AG04450 (cell line): Measurements from ENCODE around the gene LYRM2. TPM values are rescaled to one million over a fixed set of nuclear protein-coding genes. Genes with fewer than 3 reads are reported as not detected.
"Not testable (repeated sequence)": the region's sequence is repeated elsewhere in the genome, so short reads cannot be mapped to it uniquely, and the experiment has no call there.

ENCODE experiments used
- CTCF ChIA-PET: fragments of 300-600, 350-600 bp; formaldehyde crosslinking; extraction: SDS; loops from one replicate; lab custom pipeline; 2022; ENCODE audit warnings: antibody characterized with exemption, inconsistent platforms; lab: Charles Lee
- POLR2A ChIA-PET: fragments of 350-600 bp; formaldehyde crosslinking; extraction: SDS; loops from one replicate; lab custom pipeline; 2021; ENCODE audit warnings: antibody characterized with exemption, inconsistent platforms; lab: Yijun Ruan, JAX
- DNase-seq: peaks from one replicate; pipeline ENCODE4 v3.0.0-alpha.2; 2011; ENCODE audit warnings: low read depth, low spot score
- H3K27ac ChIP-seq: one replicate; pipeline ENCODE4 v1.5.1; 2012; ENCODE audit warnings: low read depth, low read length, control low read depth
- H3K27me3 ChIP-seq: one replicate; pipeline ENCODE4 v1.6.0; 2012; ENCODE audit warnings: low read length; ENCODE audit not compliant: control insufficient read depth, insufficient read depth
- H3K4me3 ChIP-seq: 2 replicates; pipeline ENCODE4 v1.5.1; 2011; ENCODE audit warnings: mild to moderate bottlenecking, low read depth, low read length, control low read depth
- H3K9me3 ChIP-seq: 2 replicates; pipeline ENCODE4 v1.5.1; 2012; ENCODE audit warnings: low read length; ENCODE audit not compliant: control insufficient read depth, insufficient read depth
- polyA plus RNA-seq: library from polyadenylated mRNA; depleted of rRNA; stranded (reverse); fragments of >200 nt; gene quantifications from 2 replicates; pipeline ENCODE4 v1.2.3, GENCODE V29; 2011
- TF ChIP-seq, protein P1 (sequence below): IDR thresholded peaks from 2 replicates; pipeline ENCODE4 v1.5.1; 2011; ENCODE audit warnings: low read depth, low read length, control low read depth, inconsistent platforms

The LYRM2 gene
- polyA plus RNA-seq, 1 experiment, result 58.5 TPM

DNA sequence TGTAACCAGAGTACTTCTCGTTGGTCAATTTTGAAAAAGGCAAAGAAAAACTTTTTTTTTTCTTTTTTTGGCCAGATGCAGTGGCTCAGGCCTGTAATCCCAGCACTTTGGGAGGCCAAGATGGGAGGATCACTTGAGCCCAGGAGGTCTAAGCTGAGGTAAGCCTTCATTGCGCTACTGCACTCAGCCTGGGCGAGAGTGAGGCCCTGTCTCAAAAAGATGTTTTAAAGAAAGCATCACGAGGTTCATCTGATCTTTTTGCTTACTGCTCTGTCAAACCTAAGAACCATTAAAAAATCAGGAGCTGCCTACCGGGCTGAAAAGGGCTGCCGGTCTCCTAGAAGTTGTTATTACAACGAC lies 607 bp downstream of the LYRM2 start:
- H3K9me3 ChIP-seq, result no peaks in the 10 kb centered on the region
- no peaks in the 10 kb centered on the region for H3K27me3 ChIP-seq
- ChIA-PET CTCF (interaction anchor here (0.9 to 1.5 kb wide), 2 partner anchors 28 to 266 kb away, joined by 3 to 4 read pairs; no protein-coding TSS in a partner anchor), POLR2A (no interaction called here)
- H3K4me3 ChIP-seq, result peak overlapping the region; percentile 81
- peak overlapping the region; percentile 72 for H3K27ac ChIP-seq
- no peak for DNase-seq
- TF ChIP-seq, protein P1, sequence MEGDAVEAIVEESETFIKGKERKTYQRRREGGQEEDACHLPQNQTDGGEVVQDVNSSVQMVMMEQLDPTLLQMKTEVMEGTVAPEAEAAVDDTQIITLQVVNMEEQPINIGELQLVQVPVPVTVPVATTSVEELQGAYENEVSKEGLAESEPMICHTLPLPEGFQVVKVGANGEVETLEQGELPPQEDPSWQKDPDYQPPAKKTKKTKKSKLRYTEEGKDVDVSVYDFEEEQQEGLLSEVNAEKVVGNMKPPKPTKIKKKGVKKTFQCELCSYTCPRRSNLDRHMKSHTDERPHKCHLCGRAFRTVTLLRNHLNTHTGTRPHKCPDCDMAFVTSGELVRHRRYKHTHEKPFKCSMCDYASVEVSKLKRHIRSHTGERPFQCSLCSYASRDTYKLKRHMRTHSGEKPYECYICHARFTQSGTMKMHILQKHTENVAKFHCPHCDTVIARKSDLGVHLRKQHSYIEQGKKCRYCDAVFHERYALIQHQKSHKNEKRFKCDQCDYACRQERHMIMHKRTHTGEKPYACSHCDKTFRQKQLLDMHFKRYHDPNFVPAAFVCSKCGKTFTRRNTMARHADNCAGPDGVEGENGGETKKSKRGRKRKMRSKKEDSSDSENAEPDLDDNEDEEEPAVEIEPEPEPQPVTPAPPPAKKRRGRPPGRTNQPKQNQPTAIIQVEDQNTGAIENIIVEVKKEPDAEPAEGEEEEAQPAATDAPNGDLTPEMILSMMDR, result no peak

DNA sequence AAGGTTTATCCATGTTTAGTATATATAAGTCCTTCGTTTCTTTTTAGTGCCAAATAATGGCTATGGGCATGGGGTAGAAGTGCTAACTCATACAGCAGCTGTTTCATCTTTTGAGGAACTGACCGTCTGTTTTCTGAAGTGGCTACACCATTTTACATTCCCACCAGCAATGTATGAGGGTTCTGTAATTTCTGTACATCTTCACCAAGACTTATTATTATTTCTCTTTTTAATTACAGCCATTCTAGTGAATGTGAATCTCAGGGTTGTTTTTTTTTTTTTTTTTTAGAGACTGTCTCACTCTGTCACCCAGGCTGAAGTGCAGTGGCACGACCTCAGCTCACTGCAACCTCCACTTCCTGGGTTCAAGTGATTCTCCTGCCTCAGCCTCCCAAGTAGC lies 2.1 kb downstream of the LYRM2 start:
- H3K27me3 ChIP-seq, H3K9me3 ChIP-seq, CTCF ChIA-PET, DNase-seq, H3K4me3 ChIP-seq, H3K27ac ChIP-seq: not testable (repeated sequence)
- POLR2A ChIA-PET, result interaction anchor here (0.7 kb wide), 1 partner anchor 926 kb away, joined by 9 read pairs; no protein-coding TSS in a partner anchor

DNA sequence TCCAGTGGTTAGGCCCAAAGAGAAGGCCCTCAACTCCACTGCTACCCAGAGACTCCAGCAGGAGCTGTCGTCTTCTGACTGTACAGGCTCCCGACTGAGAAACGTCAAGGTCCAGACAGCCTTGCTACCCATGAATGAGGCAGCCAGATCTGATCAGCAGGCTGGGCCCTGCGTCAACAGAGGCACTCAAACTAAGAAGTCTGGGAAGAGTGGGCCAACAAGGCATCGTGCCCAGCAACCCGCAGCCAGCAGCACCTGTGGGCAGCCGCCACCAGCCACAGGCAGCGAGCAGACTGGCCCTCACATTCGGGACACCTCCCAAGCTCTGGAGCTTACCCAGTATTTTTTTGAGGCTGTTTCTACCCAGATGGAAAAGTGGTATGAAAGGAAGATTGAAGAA lies 8.1 kb downstream of the LYRM2 start:
- H3K9me3 ChIP-seq, result no peaks in the 10 kb centered on the region
- TF ChIP-seq, protein P1, result no peak
- H3K27ac ChIP-seq, result no peak overlapping the region
- DNase-seq, result no peak
- H3K4me3 ChIP-seq, result no peak overlapping the region
- ChIA-PET POLR2A (no interaction called here), CTCF (interaction anchor here (1.9 kb wide), 1 partner anchor 259 kb away, joined by 5 read pairs; no protein-coding TSS in a partner anchor)
- H3K27me3 ChIP-seq, result no peaks in the 10 kb centered on the region

DNA sequence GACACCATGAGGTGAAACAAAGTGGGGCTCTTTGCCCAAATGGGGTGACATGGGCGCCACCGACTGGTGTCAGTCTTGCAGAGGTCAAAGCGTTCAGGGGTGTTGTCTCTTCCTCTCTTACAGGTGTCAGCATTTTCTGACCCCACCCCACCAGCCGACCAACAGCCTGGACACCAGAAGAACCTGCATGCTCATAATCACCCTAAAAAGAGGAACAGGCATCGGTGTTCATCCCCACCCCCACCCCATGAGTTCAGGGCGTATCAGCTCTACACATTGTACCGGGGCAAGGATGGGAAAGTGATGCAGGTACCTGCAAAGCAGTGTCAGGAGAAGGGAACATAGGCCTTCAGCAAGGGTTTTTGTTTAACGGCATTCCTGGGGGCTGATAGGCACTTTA lies 14.8 kb downstream of the LYRM2 start:
- no peak overlapping the region for H3K27ac ChIP-seq
- no peak overlapping the region for H3K4me3 ChIP-seq
- ChIA-PET POLR2A (no interaction called here), CTCF (interaction anchor here (0.5 kb wide), 1 partner anchor 1769 kb away, joined by 3 read pairs; no protein-coding TSS in a partner anchor)
- DNase-seq, result no peak
- H3K27me3 ChIP-seq, result peaks cover 5% of the 10 kb centered on the region
- TF ChIP-seq, protein P1, result no peak
- no peaks in the 10 kb centered on the region for H3K9me3 ChIP-seq

DNA sequence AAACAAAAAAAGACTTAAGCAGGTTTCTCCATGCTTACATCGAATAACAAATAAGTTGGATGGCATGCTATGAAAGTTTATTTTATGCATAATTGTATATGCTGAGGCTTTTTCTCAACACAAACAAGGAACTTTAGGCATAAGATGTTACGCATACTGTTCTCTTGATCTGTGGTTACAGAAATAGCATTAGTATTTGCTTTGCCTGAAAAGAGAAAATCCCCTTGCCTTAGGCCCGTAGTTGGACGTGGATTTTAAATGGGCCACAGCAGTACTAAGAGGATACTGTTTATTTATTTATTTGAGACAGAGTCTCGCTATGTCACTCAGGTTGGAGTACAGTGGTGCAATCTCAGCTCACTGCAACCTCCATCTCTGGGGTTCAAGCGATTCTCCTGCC lies 19.0 kb downstream of the LYRM2 start:
- no peak for DNase-seq
- TF ChIP-seq, protein P1, result no peak
- H3K27ac ChIP-seq, result no peak overlapping the region
- ChIA-PET CTCF (no interaction called here), POLR2A (no interaction called here)
- H3K9me3 ChIP-seq, result no peaks in the 10 kb centered on the region
- peaks cover 5% of the 10 kb centered on the region for H3K27me3 ChIP-seq
- H3K4me3 ChIP-seq, result no peak overlapping the region
